Neural cell (in vitro differentiated cells): ENCODE results near the gene GRID1.

ENCODE experiments used
- CTCF ChIP-seq: fragments of 450-650 bp; IDR thresholded peaks from 2 replicates; pipeline ENCODE4 v1.5.1; 2014; ENCODE audit warnings: antibody characterized with exemption, mild to moderate bottlenecking, moderate library complexity; ENCODE audit not compliant: poor library complexity, severe bottlenecking
- EP300 ChIP-seq: fragments of 450-650 bp; conservative IDR thresholded peaks from 2 replicates; pipeline ENCODE4 v1.6.1; 2014; ENCODE audit warnings: antibody characterized with exemption, mild to moderate bottlenecking, moderate library complexity; ENCODE audit not compliant: poor library complexity, severe bottlenecking
- EZH2 ChIP-seq: fragments of 200-600, 300-800 bp; shearing (Covaris generic), sonication (generic); IDR thresholded peaks from 2 replicates; pipeline ENCODE4 v1.6.1; 2014; ENCODE audit warnings: antibody characterized with exemption, low read length, borderline replicate concordance, mild to moderate bottlenecking; ENCODE audit not compliant: insufficient read depth, poor library complexity, severe bottlenecking
- RAD21 ChIP-seq: fragments of 450-650 bp; conservative IDR thresholded peaks from 2 replicates; pipeline ENCODE4 v1.6.1; 2014; ENCODE audit warnings: antibody characterized with exemption, mild to moderate bottlenecking, moderate library complexity
- REST ChIP-seq: IDR thresholded peaks from 2 replicates; pipeline ENCODE4 v1.6.1; 2012; ENCODE audit warnings: borderline replicate concordance
- TAF1 ChIP-seq: IDR thresholded peaks from 2 replicates; pipeline ENCODE4 v1.6.1; 2012; ENCODE audit warnings: low read depth

GRCh38 chr10:85696893-85697292 lies 669.7 kb downstream of the GRID1 start:
- TF ChIP-seq TAF1 (no peak), CTCF (no peak), RAD21 (no peak), REST (no peak), EZH2 (no peak), EP300 (no peak)
